ENCODE measurements around the gene SZT2. TPM values are rescaled to one million over a fixed set of nuclear protein-coding genes. Genes with fewer than 3 reads are reported as not detected.

SZT2 gene
- total RNA-seq, 1 donor from 2014 or later, result 10.6 TPM

DNA sequence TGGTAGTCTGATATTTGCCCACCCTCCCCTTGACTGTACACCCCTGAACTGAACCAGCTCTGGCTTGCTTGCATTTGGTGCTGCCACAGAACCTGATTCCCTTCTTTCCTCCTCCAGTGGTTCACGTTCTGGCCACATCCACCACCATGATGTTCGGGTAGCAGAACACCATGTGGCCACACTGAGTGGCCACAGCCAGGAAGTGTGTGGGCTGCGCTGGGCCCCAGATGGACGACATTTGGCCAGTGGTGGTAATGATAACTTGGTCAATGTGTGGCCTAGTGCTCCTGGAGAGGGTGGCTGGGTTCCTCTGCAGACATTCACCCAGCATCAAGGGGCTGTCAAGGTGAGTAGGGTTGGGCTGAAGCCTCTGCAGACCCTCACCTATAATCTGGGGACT is 29.1 kb upstream of the SZT2 start:
- no peak for DNase-seq (ENCODE audit: low read depth)
- TF ChIP-seq, protein P1, sequence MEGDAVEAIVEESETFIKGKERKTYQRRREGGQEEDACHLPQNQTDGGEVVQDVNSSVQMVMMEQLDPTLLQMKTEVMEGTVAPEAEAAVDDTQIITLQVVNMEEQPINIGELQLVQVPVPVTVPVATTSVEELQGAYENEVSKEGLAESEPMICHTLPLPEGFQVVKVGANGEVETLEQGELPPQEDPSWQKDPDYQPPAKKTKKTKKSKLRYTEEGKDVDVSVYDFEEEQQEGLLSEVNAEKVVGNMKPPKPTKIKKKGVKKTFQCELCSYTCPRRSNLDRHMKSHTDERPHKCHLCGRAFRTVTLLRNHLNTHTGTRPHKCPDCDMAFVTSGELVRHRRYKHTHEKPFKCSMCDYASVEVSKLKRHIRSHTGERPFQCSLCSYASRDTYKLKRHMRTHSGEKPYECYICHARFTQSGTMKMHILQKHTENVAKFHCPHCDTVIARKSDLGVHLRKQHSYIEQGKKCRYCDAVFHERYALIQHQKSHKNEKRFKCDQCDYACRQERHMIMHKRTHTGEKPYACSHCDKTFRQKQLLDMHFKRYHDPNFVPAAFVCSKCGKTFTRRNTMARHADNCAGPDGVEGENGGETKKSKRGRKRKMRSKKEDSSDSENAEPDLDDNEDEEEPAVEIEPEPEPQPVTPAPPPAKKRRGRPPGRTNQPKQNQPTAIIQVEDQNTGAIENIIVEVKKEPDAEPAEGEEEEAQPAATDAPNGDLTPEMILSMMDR (conservative IDR thresholded peaks at IDR 0.05; ENCODE audit: low read depth, low read length), result no peak
- peak overlapping the region; percentile 76 for H3K4me3 ChIP-seq (ENCODE audit: low read depth, low read length)

DNA sequence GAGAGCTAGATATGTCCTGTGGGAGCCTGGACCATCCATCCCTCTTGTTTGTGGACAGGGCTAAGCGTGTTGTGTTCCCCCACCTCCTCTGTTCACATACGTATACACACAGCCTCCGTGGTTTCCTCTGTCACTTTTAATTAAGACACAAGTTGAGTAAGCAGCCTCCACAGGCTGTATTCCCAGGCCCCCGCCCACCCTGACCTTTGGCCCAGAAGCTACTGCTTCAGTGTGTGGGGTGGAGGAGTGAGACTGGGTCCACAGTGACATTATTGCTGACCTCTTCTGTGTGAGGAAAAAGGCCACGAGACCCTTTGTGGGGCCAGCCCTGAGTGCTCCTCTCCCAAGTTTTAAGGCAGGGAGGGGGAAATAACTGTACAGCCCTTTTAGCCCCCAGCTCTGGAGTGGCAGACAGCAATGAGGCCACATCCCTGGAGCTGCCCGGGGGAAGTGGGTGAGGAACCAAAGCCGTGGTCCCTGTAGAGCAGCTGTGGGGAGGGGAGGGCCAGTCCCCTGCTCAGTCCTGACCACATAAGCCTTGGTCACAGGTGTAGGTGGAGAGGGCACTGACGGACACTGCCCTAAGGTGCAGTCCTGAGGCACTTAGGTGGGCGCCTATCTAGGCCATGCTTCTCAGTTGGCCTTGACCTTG is 26.3 kb upstream of the SZT2 start:
- H3K4me3 ChIP-seq (ENCODE audit: low read depth, low read length), result no peak overlapping the region
- TF ChIP-seq, protein P1 (conservative IDR thresholded peaks at IDR 0.05; ENCODE audit: low read depth, low read length), result no peak
- no peak for DNase-seq (ENCODE audit: low read depth)

DNA sequence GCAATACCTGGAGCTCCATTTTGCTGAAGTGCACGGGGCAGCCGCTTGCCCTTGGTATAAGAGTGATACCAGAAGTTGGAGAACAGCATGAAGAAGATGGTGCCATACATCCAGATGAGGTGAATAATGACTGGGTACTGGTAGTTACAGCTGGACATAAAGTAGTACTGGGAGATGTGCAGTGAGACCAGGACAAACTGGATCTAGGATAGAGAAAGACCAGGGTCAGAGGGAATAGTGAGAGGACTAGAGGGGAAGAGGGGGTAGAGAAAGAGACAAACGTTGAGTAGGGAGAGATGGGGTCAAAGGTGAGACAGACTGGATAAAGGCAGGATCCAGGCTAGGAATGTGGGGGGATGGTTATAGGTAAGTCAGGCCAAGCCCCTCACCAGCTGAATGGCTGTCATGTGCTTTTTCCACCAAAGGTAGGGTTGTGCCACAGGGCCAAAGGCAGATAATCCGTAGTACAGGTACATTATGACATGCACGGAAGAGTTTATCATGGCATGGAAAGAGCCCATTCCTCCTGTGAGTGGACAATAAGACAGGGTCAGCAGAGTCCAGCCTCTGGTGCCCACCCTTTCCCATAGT is 25.7 kb upstream of the SZT2 start:
- TF ChIP-seq, protein P1 (conservative IDR thresholded peaks at IDR 0.05; ENCODE audit: low read depth, low read length), result no peak
- H3K4me3 ChIP-seq (ENCODE audit: low read depth, low read length), result no peak overlapping the region
- no peak for DNase-seq (ENCODE audit: low read depth)

DNA sequence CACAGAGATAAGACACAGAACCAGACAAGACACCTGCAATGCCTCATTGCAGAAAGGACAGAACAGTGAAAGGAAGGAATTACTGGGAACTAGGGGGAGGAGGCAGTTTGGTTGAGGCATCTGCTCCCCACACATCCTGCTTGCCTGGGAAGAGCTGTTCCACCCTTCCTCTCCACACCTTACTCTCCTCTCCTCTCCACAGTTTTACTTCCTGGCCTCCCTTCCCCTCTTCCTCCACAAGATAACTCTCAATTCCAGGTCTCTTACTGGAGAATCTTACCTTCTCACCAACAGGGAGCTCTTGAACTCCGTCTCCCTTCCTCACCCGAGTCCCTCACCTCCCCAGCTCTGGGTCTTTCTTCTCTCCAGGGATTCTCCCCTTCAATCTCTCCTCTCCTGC is 24.0 kb upstream of the SZT2 start:
- TF ChIP-seq, protein P1 (conservative IDR thresholded peaks at IDR 0.05; ENCODE audit: low read depth, low read length), result no peak
- no peak for DNase-seq (ENCODE audit: low read depth)
- peak overlapping the region; percentile 94 for H3K4me3 ChIP-seq (ENCODE audit: low read depth, low read length)

DNA sequence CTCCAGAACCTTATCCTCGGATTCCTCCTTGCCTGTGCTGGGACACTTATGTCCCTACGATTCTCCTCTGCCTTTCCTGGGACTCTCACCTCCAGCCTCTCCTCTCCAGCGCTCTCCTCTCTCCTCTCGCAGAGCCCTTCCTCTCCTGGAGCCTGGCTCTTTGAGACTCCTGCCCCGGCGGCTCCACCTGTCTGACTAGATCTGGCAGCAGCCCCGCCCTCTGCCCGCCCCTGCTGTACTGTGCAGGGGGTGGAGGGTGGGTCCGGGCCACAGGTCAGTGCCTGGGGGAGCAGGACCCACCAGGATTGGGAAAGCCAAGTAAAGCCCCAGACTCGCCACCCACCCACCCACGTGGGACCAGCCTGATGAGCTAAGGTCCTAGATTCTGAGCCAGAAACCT is 23.5 kb upstream of the SZT2 start:
- peak overlapping the region; percentile 94 for H3K4me3 ChIP-seq (ENCODE audit: low read depth, low read length)
- TF ChIP-seq, protein P1 (conservative IDR thresholded peaks at IDR 0.05; ENCODE audit: low read depth, low read length), result no peak
- DNase-seq (ENCODE audit: low read depth), result no peak

DNA sequence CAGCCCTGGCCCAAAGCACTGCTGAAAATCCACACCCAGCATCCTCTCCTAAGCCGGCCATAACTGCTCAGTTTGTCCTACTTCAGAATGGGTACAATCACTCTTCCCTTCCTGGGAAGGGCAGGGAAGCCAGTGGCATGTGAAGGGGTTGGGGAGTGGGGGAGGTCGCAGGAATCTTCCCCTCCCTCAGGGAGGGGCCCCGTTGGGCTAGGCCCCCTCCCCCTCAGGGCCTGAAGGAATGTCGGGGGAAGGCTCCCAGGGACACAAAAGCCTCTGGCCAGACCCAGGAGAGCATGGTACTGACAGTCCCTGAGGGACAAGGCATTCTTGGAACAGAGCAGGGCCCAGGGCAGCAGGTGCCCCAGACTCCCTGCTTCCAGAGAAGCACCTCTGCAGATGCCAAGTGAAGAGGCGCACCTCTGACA is 23.1 kb upstream of the SZT2 start:
- no peak for DNase-seq (ENCODE audit: low read depth)
- peak overlapping the region; percentile 94 for H3K4me3 ChIP-seq (ENCODE audit: low read depth, low read length)
- TF ChIP-seq, protein P1 (conservative IDR thresholded peaks at IDR 0.05; ENCODE audit: low read depth, low read length), result no peak

Measured in epithelial cell of proximal tubule (primary cell).